HEK293 (cell line): ENCODE measurements around the gene TAL1.

Source experiments
- CTCF ChIA-PET: fragments of 350-600 bp; formaldehyde crosslinking; extraction: SDS; loops from one replicate; lab custom pipeline; 2021; ENCODE audit warnings: antibody characterized with exemption; lab: Yijun Ruan, JAX
- POLR2A ChIA-PET: fragments of 300-600 bp; formaldehyde crosslinking; extraction: SDS; loops from one replicate; lab custom pipeline; 2020; ENCODE audit warnings: antibody characterized with exemption, inconsistent platforms; lab: Yijun Ruan, JAX
- H3K27ac ChIP-seq: fragments of 200-500 bp; sonication (Bioruptor generic); 2 replicates; pipeline ENCODE4 v1.5.1; 2014; ENCODE audit warnings: low read depth, low read length, control low read depth, inconsistent platforms; ENCODE audit errors: extremely low read depth
- H3K36me3 ChIP-seq, 2 experiments: fragments of 200-500 bp in 1 of 2; sonication (Bioruptor generic) in 1 of 2; 1 replicate in 1 of 2; 2 replicates in 1 of 2; pipeline ENCODE4 v1.5.1; 2014 to 2017; ENCODE audit warnings: inconsistent platforms in 2 of 2, low read length in 2 of 2; ENCODE audit not compliant: control insufficient read depth in 2 of 2, insufficient read depth in 1 of 2
- H3K4me1 ChIP-seq: fragments of 200-500 bp; sonication (Bioruptor generic); 2 replicates; pipeline ENCODE4 v1.5.1; 2014; ENCODE audit warnings: mild to moderate bottlenecking, low read length, inconsistent platforms; ENCODE audit not compliant: control insufficient read depth, insufficient read depth
- H3K4me3 ChIP-seq: 2 replicates; pipeline ENCODE4 v1.5.1; 2011; ENCODE audit warnings: low read depth, mild to moderate bottlenecking, control low read depth, low read length, moderate library complexity
- H3K9me3 ChIP-seq: fragments of 200-500 bp; sonication (Bioruptor generic); 2 replicates; pipeline ENCODE4 v1.5.1; 2014; ENCODE audit warnings: low read depth, low read length, inconsistent platforms; ENCODE audit not compliant: control insufficient read depth, insufficient read depth
- AEBP2 ChIP-seq: fragments of 450-650 bp; formaldehyde crosslinking; IDR thresholded peaks from 2 replicates; pipeline ENCODE4 v1.5.1; 2016; ENCODE audit warnings: missing biosample characterization, missing genetic modification characterization, borderline replicate concordance
- ATF2 ChIP-seq: fragments of 450-650 bp; formaldehyde crosslinking; IDR thresholded peaks from 2 replicates; pipeline ENCODE4 v1.5.1; 2016; ENCODE audit warnings: missing biosample characterization, missing genetic modification characterization, low read depth
- CTCF ChIP-seq: fragments of 450-650 bp; formaldehyde crosslinking; IDR thresholded peaks from 2 replicates; pipeline ENCODE4 v1.5.1; 2016; ENCODE audit warnings: missing biosample characterization, missing genetic modification characterization
- HOXC10 ChIP-seq: sonication (generic); formaldehyde crosslinking; IDR thresholded peaks from 2 replicates; pipeline ENCODE4 v1.8.1; 2023; ENCODE audit warnings: mild to moderate bottlenecking, missing genetic modification reagents
- HOXD13 ChIP-seq: sonication (generic); formaldehyde crosslinking; IDR thresholded peaks from 2 replicates; pipeline ENCODE4 v1.8.0; 2022; ENCODE audit warnings: missing genetic modification reagents, borderline replicate concordance
- KLF9 ChIP-seq: fragments of 450-650 bp; formaldehyde crosslinking; IDR thresholded peaks from 2 replicates; pipeline ENCODE4 v1.5.1; 2016; ENCODE audit warnings: missing biosample characterization, missing genetic modification characterization, low read depth
- PRDM2 ChIP-seq: fragments of 450-650 bp; formaldehyde crosslinking; IDR thresholded peaks from 2 replicates; pipeline ENCODE4 v1.5.1; 2016; ENCODE audit warnings: missing biosample characterization, missing genetic modification characterization, borderline replicate concordance
- PRDM4 ChIP-seq: fragments of 450-650 bp; formaldehyde crosslinking; IDR thresholded peaks from 2 replicates; pipeline ENCODE4 v1.5.1; 2017; ENCODE audit warnings: missing biosample characterization, missing genetic modification characterization
- SETDB1 ChIP-seq: IDR thresholded peaks from one replicate; pipeline ENCODE4 v1.6.1; 2017; ENCODE audit warnings: mild to moderate bottlenecking, low read length, moderate library complexity, mixed read lengths; ENCODE audit not compliant: insufficient read length
- SP3 ChIP-seq: fragments of 450-650 bp; formaldehyde crosslinking; IDR thresholded peaks from 2 replicates; pipeline ENCODE4 v1.5.1; 2016; ENCODE audit warnings: missing biosample characterization, missing genetic modification characterization
- ZBTB8A ChIP-seq: fragments of 450-650 bp; formaldehyde crosslinking; IDR thresholded peaks from 2 replicates; pipeline ENCODE4 v1.5.1; 2016; ENCODE audit warnings: missing biosample characterization, missing genetic modification characterization
- ZFP69B ChIP-seq: fragments of 450-650 bp; formaldehyde crosslinking; IDR thresholded peaks from 2 replicates; pipeline ENCODE4 v1.5.1; 2016; ENCODE audit warnings: missing biosample characterization, missing genetic modification characterization
- ZNF112 ChIP-seq: fragments of 450-650 bp; formaldehyde crosslinking; IDR thresholded peaks from 2 replicates; pipeline ENCODE4 v1.5.0; 2017; ENCODE audit warnings: missing biosample characterization, missing genetic modification characterization
- ZNF274 ChIP-seq, 2 experiments: fragments of 200-500 bp in 1 of 2; fragments of 450-650 bp in 1 of 2; sonication (Bioruptor generic) in 1 of 2; formaldehyde crosslinking in 1 of 2; IDR thresholded peaks; 2 replicates each; pipeline versions ENCODE4 v1.5.1 to v1.6.1; 2014 to 2016; ENCODE audit warnings: borderline replicate concordance in 1 of 2, inconsistent platforms in 1 of 2, low read length in 1 of 2, missing biosample characterization in 1 of 2, missing genetic modification characterization in 1 of 2
- ZNF48 ChIP-seq: fragments of 450-650 bp; formaldehyde crosslinking; IDR thresholded peaks from 2 replicates; pipeline ENCODE4 v1.5.1; 2016; ENCODE audit warnings: missing biosample characterization, missing genetic modification characterization
- ZNF501 ChIP-seq: fragments of 450-650 bp; formaldehyde crosslinking; IDR thresholded peaks from 2 replicates; pipeline ENCODE4 v1.5.1; 2016; ENCODE audit warnings: missing biosample characterization, missing genetic modification characterization
- ZNF530 ChIP-seq: fragments of 450-650 bp; formaldehyde crosslinking; IDR thresholded peaks from 2 replicates; pipeline ENCODE4 v1.5.1; 2016; ENCODE audit warnings: low read depth, missing biosample characterization, missing genetic modification characterization
- ZNF660 ChIP-seq: fragments of 450-650 bp; IDR thresholded peaks from 2 replicates; pipeline ENCODE4 v1.5.1; 2018; ENCODE audit warnings: missing biosample characterization, mild to moderate bottlenecking, missing genetic modification characterization
- ZNF677 ChIP-seq: fragments of 450-650 bp; IDR thresholded peaks from 2 replicates; pipeline ENCODE4 v1.5.0; 2018; ENCODE audit warnings: missing biosample characterization, mild to moderate bottlenecking, missing genetic modification characterization, moderate library complexity
- ZNF777 ChIP-seq: fragments of 450-650 bp; formaldehyde crosslinking; IDR thresholded peaks from 2 replicates; pipeline ENCODE4 v1.5.1; 2017; ENCODE audit warnings: missing biosample characterization, missing genetic modification characterization, borderline replicate concordance

Gene TAL1

GRCh38 chr1:47192458-47193384 is 39.3 kb downstream of the TAL1 start (continued):
- TF ChIP-seq ZNF501 (tag by site-specific recombination), result no peak
- TF ChIP-seq ZFP69B, result 0 out of 2 replicates have a peak, but pooled peaks have one; percentile 52
- TF ChIP-seq SP3 (tag by site-specific recombination), result no peak
- no peak for TF ChIP-seq ZNF530
- TF ChIP-seq ATF2 (tag by site-specific recombination), result no peak
- peak; percentile 87 for TF ChIP-seq CTCF (tag by site-specific recombination)
- no peak for TF ChIP-seq ZNF677 (tag by site-specific recombination)
- no peak for TF ChIP-seq PRDM2 (tag by site-specific recombination)
- no peak for TF ChIP-seq ZNF660
- TF ChIP-seq ZNF48, result no peak
- TF ChIP-seq PRDM4 (tag by site-specific recombination), result peak; percentile 76
- no peak for TF ChIP-seq ZNF777 (tag by site-specific recombination)
- no peak for TF ChIP-seq ZNF112

- H3K4me1 ChIP-seq, result no peaks in the 10 kb centered on the region
- H3K27ac ChIP-seq, result no peak overlapping the region
- H3K36me3 ChIP-seq, result no peaks in the 10 kb centered on the region
- H3K4me3 ChIP-seq, result no peak overlapping the region
- ChIA-PET POLR2A (no interaction called here), CTCF (interaction anchor here (0.7 to 7.8 kb wide), 23 partner anchors 7 to 587 kb away, joined by 3 to 136 read pairs (median 6); no protein-coding TSS in a partner anchor)
- H3K9me3 ChIP-seq, result no peaks in the 10 kb centered on the region
- TF ChIP-seq ZNF274 (IDR thresholded peaks at IDR 0.05; ENCODE audit: low read length), result no peak
- no peak for TF ChIP-seq ZNF274 (tag by site-specific recombination; IDR thresholded peaks at IDR 0.05; ENCODE audit: borderline replicate concordance)
- no peak for TF ChIP-seq AEBP2
- TF ChIP-seq HOXC10 (CRISPR knock-in tag), result no peak
- 0 out of 2 replicates have a peak, but pooled peaks have one; percentile 20 for TF ChIP-seq KLF9
- TF ChIP-seq ZBTB8A, result no peak
- no peak for TF ChIP-seq HOXD13 (CRISPR knock-in tag)
- no peak for TF ChIP-seq SETDB1
Measured at GRCh38 chr1:47191940-47192457, 40.0 kb downstream of the TAL1 start.
